LNCaP clone FGC (cell line): ENCODE measurements around the gene PIEZO1.

ENCODE experiments used
- DNase-seq: peaks from one replicate; pipeline ENCODE4 v3.0.0-alpha.2; 2011; ENCODE audit warnings: low read depth
- H3K4me3 ChIP-seq: 2 replicates; pipeline ENCODE4 v1.5.1; 2011; ENCODE audit warnings: mild to moderate bottlenecking, low read depth, low read length, control low read depth
- CTCF ChIP-seq: IDR thresholded peaks from 2 replicates; pipeline ENCODE4 v1.5.1; 2012; ENCODE audit warnings: mild to moderate bottlenecking; ENCODE audit not compliant: control insufficient read depth, insufficient read depth; ENCODE audit errors: extremely low read depth

The PIEZO1 gene

GRCh38 chr16:88715312-88716190 is 69.5 kb downstream of the PIEZO1 start:
- no peak for TF ChIP-seq CTCF
- no peak overlapping the region for H3K4me3 ChIP-seq
- no peak for DNase-seq

DNA sequence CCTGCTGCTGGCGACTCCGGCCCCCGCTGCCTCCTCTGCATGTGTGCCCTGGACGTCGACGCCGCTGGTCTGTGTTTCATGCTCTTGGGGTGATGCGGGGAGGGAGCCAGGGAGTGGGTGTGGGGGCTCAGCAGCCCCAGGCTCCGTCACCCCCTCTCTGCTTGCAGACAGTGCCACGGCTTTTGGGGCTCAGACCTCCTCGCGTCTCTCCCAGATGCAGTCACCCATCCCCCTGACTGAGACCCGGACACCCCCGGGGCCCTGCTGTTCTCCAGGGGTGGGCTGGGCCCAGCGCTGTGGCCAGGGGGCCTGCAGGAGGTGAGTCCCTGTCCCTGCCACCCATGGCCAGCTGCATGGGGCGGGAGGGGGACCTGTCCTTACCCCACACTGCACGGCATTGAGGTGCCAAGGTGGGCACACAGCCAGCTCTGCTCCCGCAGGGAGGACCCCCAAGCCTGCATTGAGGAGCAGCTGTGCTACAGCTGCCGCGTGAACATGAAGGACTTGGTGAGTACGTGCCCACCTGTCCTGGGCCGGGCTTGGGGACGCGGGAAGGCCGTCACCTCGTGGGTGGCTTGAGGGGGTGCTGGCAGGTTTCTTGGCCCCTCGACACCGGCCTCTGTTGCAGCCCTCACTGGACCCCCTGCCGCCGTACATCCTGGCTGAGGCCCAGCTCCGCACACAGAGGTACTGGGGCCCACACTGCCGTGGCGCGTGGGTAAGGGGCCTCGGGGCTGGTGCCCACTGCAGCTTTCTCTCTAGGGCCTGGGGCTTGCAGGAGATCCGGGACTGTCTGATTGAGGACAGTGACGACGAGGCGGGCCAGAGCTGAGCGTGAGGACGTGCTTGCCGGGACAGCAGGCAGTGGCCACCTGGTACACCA is 70.4 kb downstream of the PIEZO1 start:
- H3K4me3 ChIP-seq, result no peak overlapping the region
- DNase-seq, result no peak
- TF ChIP-seq CTCF, result no peak

GRCh38 chr16:88713568-88714419 is 71.2 kb downstream of the PIEZO1 start:
- TF ChIP-seq CTCF, result no peak
- no peak for DNase-seq
- no peak overlapping the region for H3K4me3 ChIP-seq

DNA sequence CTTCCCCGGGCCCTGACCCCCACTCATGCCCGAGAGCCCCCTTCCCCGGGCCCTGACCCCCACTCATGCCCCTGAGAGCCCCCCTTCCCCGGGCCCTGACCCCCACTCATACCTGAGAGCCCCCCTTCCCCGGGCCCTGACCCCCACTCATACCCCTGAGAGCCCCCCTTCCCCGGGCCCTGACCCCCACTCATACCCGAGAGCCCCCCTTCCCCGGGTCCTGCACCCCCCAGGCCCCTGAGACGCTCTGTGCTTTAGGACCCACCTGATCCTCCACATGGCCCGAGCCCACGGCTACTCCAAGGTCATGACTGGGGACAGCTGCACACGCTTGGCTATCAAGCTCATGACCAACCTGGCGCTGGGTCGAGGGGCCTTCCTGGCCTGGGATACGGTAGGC is 72.0 kb downstream of the PIEZO1 start:
- TF ChIP-seq CTCF, result no peak
- no peak overlapping the region for H3K4me3 ChIP-seq
- no peak for DNase-seq

GRCh38 chr16:88712362-88712979 is 72.5 kb downstream of the PIEZO1 start:
- no peak for TF ChIP-seq CTCF
- no peak for DNase-seq
- H3K4me3 ChIP-seq, result no peak overlapping the region

DNA sequence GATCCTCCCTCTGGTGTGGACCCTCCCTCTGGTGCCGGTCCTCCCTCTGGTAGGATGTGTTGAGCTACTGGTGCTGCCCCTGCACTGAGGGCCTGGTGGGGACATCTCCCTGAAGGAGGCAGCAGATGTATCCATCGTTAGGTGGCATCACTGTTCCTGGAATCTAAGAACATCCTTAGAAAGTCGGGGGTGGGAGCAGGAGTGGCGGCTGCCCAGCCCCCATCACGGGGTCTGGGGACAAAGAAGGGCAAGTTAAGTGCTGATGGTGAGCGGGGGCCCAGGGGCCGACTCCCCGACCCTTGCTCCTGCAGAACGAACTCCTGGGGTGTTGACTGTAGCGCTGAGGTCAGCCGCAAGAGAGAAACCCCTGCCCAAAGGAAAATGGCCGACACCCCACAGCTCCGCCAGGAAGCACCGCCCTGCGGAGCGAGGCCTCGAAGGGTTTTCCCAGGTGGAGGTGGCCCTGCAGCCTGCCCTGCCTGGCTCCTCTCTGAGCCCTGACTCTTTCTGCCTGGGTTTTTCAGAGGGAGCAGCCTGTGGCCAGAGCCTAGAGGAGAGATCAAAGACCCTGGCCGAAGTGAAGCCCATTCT is 73.2 kb downstream of the PIEZO1 start:
- no peak for TF ChIP-seq CTCF
- H3K4me3 ChIP-seq, result no peak overlapping the region
- DNase-seq, result no peak
